Activated CD4-positive, CD25-positive, alpha-beta regulatory T cell treated with anti-CD3 and anti-CD28 coated beads, Interleukin-2, amount 50 U/mL, for 24 hours (primary cell): ENCODE measurements around the gene BMPR1A.

Source experiments
- ATAC-seq, 2 donors: fragments of 150-1000 bp; cut with Tn5 transposase; one replicate each; pipeline ENCODE4 v1.10.0; 2021; ENCODE audit warnings: mild to moderate bottlenecking in 1 of 2, moderate library complexity in 1 of 2

Gene BMPR1A

DNA sequence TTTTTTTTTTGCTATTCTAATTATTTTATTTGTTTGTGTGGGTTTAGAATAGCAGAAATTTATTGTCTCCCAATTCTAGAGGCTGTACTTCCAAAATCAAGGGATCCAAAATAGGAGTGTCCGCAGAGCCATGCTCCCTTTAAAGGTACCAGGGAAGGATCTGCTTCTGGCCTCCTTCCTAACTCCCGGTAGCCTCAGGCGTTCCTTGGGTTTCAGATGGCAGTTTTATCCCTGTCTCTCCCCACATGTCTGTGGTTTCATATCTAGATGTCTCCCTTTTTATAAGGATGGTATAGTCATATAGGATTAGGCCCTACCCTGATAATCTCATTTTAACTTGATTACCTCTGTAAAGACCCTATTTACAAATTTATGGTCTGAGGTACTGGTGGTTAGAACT, 48.4 kb downstream of the BMPR1A start:
- no peak for ATAC-seq

GRCh38 chr10:86813101-86813500, 56.7 kb downstream of the BMPR1A start:
- no peak for ATAC-seq

DNA sequence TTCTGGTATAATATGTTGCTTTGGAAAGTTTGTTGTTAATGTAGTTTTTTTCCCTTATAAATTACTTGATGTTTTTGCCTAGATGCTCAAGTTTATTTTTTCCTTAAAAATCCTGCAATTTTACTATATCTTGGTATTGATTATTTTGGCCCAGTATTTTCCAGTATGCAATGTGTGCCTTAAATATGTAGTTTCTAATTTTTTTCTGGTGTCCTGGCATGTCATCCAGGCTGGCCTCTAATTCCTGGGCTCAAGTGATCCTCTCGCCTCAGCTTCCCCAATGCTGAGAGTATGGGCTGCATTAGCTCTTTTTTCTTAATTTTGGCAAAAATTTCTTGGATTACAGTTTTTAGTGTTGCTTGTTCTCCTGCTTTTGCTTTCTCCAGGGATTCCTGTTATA, 57.6 kb downstream of the BMPR1A start:
- no peak for ATAC-seq

DNA sequence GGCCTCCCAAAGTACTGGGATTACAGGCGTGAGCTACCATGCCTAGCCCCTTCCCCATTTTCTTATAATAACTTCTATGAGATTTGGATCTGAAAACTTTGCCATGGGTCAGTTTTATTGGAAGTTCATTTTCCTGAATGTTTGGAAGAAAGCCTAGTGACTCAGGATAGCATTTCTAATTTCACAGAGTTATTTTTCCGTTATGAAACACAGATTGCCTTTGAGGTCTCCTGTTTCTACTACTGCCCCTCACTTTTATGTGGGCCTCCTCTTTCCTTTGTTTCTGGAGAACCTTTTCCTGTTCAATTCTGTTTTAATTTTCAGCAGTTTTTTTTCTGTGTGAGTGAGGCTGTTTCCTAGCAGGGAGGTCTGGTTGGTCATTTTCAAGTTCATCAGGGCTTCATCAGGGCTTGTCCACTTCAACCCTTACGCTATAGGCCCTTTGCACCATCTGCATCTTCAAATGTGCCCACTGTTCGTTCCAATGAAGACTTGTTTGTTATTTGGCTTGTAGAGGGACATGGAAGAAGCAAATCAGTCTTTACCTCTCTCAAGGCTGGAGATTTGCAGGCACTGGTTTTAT, 58.7 kb downstream of the BMPR1A start:
- ATAC-seq = no peak

DNA sequence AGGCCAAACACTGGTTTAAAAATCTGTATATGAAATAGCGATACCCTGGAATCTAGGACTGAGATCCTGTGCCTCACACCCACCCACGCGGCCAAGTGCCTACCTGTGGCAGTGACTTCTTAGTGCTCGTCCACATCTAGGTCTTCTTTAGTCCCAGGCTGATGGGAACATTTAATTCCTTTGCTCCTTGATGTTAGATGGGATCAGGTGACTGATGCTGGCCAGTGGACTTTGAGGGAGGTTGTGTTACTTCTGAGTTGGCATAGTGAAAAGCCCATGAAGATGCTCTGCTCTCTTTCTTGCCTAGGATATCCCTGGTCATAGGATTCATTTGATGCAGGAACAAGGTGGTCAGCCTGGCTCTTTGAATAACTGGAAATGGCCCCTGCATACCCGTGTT, 59.2 kb downstream of the BMPR1A start:
- no peak for ATAC-seq

GRCh38 chr10:86817246-86817645, 60.8 kb downstream of the BMPR1A start:
- ATAC-seq = no peak

DNA sequence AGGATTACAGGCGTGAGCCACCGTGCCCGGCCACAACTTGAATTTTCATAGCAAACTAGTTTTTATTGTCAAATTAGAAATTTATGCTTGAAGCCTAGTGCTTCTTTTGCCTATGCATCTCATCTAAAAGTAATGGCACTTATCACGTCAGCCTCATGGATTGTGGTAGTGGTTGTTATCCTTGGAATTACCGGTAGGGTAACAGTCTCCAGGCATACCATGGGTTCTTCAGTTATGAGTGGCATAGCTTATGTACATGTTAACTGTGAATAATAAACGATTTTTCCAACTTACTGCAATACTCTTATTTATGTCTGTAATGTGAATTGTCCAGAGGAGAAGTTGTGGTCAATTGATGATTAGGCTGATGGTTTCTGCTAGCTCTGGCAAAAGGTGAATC, 63.1 kb downstream of the BMPR1A start:
- ATAC-seq = no peak

GRCh38 chr10:86820509-86820908, 64.1 kb downstream of the BMPR1A start:
- ATAC-seq = no peak

- no peak for ATAC-seq
Observed at GRCh38 chr10:86821388-86821999, 65.1 kb downstream of the BMPR1A start.

DNA sequence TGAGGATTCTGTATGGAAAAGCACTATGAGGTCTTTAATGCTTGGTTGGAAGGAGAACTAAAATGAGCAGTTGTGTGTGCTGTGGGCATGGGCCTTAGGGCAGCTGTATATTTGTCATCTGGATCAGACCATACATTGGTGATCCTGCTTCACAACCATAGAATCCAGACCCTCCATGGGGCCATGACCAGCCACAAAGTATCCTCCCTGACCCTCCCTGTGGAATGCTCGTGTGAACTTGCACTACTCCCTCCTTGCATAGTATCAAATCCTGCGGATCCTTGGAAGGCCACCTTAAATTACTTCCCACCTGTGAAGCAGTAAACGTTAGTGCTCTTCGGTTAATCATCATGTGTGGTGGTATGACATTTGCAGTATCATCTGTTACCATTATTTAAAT, 67.1 kb downstream of the BMPR1A start:
- ATAC-seq = no peak

GRCh38 chr10:86824151-86824550, 67.7 kb downstream of the BMPR1A start:
- ATAC-seq = no peak

- no peak for ATAC-seq
Observed at GRCh38 chr10:86825366-86825765, 68.9 kb downstream of the BMPR1A start.

- no peak for ATAC-seq
Observed at GRCh38 chr10:86827639-86828038, 71.2 kb downstream of the BMPR1A start.

DNA sequence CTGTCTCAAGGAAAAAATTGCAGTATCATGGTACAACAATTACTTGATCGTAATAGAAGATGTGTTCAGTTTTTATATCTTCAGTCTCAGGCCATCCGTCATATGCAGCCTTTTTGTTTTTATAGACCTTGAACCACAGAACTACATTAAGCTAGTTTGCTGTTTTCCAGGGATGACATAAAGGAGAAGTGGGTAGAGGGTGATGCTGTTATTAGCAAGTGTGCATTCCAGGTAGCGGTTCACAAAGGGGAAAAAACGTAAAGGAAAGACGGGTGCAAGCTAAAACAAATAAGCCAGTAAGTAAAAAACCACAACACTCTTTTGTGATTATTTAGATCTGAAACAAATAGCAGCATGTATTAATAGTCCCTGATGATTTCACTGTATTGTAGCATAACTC, 71.7 kb downstream of the BMPR1A start:
- ATAC-seq = no peak

DNA sequence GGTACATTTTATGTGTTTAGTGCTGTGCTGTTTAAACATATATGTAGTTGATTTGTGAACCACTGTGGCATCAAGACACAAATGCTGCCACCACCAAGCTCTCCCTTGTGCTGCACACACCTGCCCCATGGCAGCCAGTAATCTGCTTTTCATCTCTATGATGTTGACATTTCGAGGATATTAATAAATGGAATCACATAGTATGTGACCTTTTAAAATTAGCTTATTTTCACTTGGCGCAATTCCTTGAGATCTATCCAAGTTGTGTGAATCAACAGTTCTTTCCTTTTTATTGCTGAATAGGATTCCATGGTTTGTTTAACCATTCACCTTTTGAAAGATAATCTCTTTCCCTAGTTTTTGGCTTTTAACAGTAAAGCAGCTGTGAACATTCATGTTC, 73.1 kb downstream of the BMPR1A start:
- ATAC-seq = no peak

DNA sequence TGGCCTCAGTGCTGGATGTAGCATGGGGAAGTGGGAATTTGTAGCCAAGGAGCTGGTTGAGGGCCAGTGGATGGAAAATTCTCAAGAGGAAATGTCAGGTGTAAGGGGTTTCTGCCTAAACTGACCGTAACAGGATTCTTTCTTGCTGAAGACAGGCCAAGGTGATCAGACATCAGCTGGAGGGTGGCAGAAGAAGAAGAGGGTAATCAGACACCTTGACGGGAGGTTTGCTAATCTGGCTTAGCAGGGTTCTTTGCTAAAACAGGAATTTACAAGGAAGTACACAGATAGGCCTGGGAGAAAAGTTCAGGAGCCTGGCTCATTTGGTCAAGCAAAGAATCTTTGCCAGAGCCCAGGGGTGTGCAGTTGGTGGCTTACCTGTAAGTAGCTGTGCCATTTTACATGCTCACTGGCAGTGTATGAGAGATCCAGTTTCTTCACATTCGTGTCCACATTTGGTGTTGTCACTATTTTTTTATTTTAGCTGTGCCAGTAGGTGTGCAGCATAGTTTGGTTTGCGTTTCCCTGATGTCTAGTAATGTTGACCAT, 73.7 kb downstream of the BMPR1A start:
- ATAC-seq = no peak

DNA sequence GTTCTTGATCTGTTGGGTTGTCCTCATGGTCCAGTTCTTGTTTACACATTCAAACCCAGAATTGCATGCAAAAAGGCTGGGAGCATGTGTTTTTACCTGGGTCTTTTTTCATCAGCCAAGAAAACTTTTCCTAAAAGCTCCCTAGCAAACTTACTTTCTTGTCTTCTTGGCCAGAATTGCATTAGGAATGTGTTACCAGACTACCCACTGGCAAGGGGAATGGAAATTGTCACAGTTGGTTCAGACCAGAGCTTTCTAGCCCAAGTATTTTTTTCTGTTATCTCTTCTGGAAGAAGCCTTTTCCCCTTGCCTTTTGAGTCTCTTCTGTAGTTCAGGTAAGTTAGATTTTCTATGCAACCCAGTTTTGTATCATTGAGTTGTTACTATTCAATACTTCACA, 77.5 kb downstream of the BMPR1A start:
- ATAC-seq = no peak

DNA sequence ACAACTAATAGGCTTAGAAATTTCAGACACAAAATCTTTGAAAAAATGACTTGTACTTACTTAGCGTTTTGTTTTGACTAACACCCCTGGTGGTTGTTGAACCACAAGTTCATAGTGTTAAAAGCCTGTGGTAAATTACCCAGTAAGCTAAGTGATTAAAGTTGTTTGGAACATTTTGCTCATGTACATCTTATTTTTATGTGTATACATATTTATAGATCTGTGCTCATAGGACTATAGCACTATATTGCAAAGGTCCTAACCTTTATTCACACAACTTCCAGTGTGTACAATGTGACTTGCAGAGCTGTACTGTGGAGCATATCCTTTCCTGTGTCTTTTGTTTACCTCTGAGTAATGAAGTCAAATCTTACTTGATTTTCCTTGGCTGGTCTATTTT, 79.6 kb downstream of the BMPR1A start:
- peak; percentile 53 to 68 for ATAC-seq

DNA sequence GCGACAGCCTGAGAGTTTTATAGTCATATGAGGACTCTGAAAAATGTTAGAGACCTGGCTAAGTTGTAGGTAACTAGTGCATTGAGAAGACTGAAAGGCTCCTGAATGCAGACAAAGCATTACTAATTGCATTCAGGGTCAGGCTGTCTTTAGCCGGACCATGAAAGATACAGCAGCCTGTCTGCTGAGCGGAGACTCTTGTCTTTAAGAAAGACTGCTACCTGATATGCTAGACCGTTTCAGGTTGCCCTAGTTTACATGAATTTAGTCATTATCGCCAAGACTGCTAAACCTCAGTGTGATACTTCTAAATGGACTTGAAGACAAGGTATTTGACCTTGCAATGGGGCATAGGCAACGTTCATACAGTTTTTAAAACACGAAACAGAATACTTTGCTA, 81.2 kb downstream of the BMPR1A start:
- no peak for ATAC-seq

DNA sequence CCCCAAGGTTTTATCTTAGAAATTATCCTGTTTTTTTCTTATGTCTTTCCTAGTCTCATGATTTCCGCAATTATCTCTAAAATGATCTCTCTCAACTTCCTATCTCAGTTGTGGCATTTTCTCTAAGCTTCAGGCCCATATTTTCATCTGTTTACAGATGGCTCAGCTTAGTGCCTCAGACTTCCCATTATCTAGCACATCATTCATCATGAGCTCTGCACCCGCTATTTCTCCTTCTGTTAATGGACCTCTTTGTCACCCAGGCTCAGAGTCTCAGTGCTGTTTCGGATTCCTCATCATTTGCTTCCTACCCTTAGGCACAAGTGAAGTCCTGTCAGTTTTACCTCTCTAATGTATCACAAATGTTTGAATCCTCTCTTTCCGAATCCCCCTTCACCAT, 84.1 kb downstream of the BMPR1A start:
- no peak for ATAC-seq

GRCh38 chr10:86846088-86846487, 89.7 kb downstream of the BMPR1A start:
- no peak for ATAC-seq

DNA sequence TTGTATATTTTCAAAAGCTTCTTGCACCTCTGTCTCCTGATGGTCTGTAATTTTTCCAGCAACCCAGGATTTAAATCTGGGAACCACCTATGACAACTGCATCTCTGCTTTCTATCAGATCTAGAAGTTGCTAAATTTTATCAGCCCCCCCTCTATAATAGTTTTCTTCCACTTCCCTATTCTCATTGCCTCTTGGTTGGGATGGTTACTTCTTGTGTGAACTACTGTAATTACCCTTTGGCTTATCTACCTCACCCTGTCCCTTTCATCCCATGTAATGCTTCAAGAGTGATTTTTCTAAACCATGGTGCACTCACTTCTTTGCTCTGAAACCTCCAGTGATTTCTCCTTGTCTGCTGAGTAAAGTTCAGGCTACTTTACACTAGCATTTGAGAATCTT, 92.3 kb downstream of the BMPR1A start:
- no peak for ATAC-seq

DNA sequence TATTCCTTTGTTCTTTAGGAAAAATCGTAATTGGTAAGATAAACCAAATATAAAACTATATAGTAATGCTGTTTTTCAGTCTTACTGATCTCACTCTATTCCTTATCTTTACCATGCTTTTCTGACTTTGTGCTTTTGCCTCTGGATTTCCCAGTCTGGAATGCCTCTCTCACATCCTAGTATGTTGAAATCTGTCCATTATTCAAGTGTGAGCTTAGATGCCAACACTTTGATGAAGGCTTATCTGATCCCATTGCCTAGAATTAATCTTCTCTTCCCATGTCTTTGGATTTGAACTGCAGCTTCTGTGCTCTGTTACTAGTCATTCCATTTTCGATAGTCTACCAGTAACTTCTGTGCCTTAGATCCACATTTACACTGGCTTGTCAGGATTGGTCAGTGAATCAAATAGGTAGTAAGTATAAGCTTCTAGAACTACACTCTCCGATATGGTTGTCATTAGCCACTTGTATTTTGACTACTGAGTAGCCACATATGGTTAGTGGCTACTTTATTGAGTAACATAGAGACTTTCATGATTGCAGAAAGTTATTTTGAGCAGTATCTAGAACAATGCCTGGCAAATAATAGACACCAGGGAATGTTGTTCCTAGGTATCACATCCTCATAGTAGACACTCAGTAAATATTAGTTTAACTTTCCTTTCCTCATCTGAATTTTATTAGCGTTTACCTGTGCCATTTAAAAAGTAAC, 92.9 kb downstream of the BMPR1A start:
- ATAC-seq = no peak

GRCh38 chr10:86850481-86850880, 94.1 kb downstream of the BMPR1A start:
- ATAC-seq = no peak
